Activated CD8-positive, alpha-beta T cell treated with anti-CD3 and anti-CD28 coated beads for 36 hours (primary cell): Measurements from ENCODE around the gene DGKZ. TPM values are rescaled to one million over a fixed set of nuclear protein-coding genes. Genes with fewer than 3 reads are reported as not detected.
"Not testable (repeated sequence)": the region's sequence is repeated elsewhere in the genome, so short reads cannot be mapped to it uniquely, and the experiment has no call there.

Source experiments
- ATAC-seq: fragments of 200-7000 bp; cut with Tn5 transposase; one replicate; pipeline ENCODE4 v1.10.0; 2021; ENCODE audit warnings: mild to moderate bottlenecking, moderate library complexity
- CTCF ChIA-PET: fragments of 350-600 bp; sonication (Branson Sonifier 250); formaldehyde crosslinking; loops from one replicate; lab custom pipeline; 2021; ENCODE audit warnings: antibody characterized with exemption; lab: Charles Lee
- POLR2A ChIA-PET: fragments of 350-600 bp; sonication (Branson Sonifier 250); formaldehyde crosslinking; loops from one replicate; lab custom pipeline; 2021; ENCODE audit warnings: antibody characterized with exemption; lab: Charles Lee
- DNase-seq: peaks from one replicate; pipeline ENCODE4 v3.0.0-alpha.2; 2020
- H3K27ac Mint-ChIP-seq: one replicate; pipeline ENCODE4 v1.8.0; 2021; ENCODE audit warnings: mild to moderate bottlenecking, mixed read lengths
- H3K27me3 Mint-ChIP-seq: one replicate; pipeline ENCODE4 v1.8.0; 2021; ENCODE audit warnings: mixed read lengths
- H3K36me3 Mint-ChIP-seq: one replicate; pipeline ENCODE4 v1.8.0; 2021; ENCODE audit warnings: low read depth, mixed read lengths
- H3K4me1 Mint-ChIP-seq: one replicate; pipeline ENCODE4 v1.8.0; 2021; ENCODE audit warnings: low read depth, mixed read lengths
- H3K4me3 Mint-ChIP-seq: one replicate; pipeline ENCODE4 v1.8.0; 2021; ENCODE audit warnings: mild to moderate bottlenecking, moderate library complexity, mixed read lengths
- H3K9me3 Mint-ChIP-seq: one replicate; pipeline ENCODE4 v1.8.0; 2021; ENCODE audit warnings: mixed read lengths
- intact Hi-C: fragments of 100-400 bp; cut with micrococcal nuclease; formaldehyde crosslinking; loops from one replicate; pipeline ENCODE4 v1.10.0; 2022
- total RNA-seq, 2 experiments: library from RNA; stranded (reverse); gene quantifications; one replicate each; pipeline ENCODE4 v1.2.3, GENCODE V29; 2021
- TF ChIP-seq, protein P1 (sequence below): fragments of 200-600 bp; IDR thresholded peaks from one replicate; pipeline ENCODE4 v1.8.0; 2022; ENCODE audit warnings: antibody characterized with exemption, mild to moderate bottlenecking

The DGKZ gene
- total RNA-seq, 2 experiments from 2014 or later: 94.4 to 94.9 TPM

DNA sequence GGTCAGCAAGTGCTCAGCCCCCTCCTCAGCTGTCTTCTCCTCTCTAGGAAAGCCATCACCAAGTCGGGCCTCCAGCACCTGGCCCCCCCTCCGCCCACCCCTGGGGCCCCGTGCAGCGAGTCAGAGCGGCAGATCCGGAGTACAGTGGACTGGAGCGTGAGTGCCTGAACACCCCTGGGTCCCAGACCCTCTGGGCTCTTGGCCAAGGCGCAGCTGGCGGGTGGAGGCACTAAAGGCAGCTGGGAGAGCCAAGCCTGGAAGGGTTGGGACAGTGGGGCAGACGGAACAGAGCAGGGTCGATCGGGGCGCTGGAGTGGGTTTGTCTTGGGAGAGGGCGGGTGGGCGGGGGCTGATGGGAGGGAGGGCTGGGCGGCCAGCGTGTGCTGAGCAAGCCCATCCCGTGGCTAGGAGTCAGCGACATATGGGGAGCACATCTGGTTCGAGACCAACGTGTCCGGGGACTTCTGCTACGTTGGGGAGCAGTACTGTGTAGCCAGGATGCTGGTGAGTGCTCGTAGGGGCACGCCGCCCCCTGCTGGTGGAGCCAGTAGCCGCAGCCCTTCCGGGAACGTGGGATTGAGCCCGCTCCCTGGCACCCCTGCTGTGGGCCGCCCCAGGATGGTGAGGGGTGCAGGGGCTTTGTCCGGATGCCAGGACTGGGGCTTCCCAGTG, 20.1 kb downstream of the DGKZ start:
- ATAC-seq: peak; percentile 89
- peak; percentile 88 for DNase-seq
- H3K36me3 Mint-ChIP-seq: peaks cover 17% of the 10 kb centered on the region
- H3K9me3 Mint-ChIP-seq: no peaks in the 10 kb centered on the region
- intact Hi-C loops: no loop called here
- ChIA-PET POLR2A (interaction anchor here (0.7 to 10.2 kb wide), 6 partner anchors 9 to 28 kb away, joined by 3 to 135 read pairs (median 4); partner anchors contain the start of genes DGKZ and MDK), CTCF (interaction anchor here (0.8 to 17.8 kb wide), 11 partner anchors 16 to 128 kb away, joined by 3 to 480 read pairs (median 5); partner anchors contain the start of gene DGKZ)
- peak overlapping the region; percentile 88 for H3K27ac Mint-ChIP-seq
- no peaks in the 10 kb centered on the region for H3K27me3 Mint-ChIP-seq
- peak overlapping the region; percentile 42 for H3K4me3 Mint-ChIP-seq
- H3K4me1 Mint-ChIP-seq: peaks cover 40% of the 10 kb centered on the region
- TF ChIP-seq, protein P1, sequence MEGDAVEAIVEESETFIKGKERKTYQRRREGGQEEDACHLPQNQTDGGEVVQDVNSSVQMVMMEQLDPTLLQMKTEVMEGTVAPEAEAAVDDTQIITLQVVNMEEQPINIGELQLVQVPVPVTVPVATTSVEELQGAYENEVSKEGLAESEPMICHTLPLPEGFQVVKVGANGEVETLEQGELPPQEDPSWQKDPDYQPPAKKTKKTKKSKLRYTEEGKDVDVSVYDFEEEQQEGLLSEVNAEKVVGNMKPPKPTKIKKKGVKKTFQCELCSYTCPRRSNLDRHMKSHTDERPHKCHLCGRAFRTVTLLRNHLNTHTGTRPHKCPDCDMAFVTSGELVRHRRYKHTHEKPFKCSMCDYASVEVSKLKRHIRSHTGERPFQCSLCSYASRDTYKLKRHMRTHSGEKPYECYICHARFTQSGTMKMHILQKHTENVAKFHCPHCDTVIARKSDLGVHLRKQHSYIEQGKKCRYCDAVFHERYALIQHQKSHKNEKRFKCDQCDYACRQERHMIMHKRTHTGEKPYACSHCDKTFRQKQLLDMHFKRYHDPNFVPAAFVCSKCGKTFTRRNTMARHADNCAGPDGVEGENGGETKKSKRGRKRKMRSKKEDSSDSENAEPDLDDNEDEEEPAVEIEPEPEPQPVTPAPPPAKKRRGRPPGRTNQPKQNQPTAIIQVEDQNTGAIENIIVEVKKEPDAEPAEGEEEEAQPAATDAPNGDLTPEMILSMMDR: peak; percentile 96

DNA sequence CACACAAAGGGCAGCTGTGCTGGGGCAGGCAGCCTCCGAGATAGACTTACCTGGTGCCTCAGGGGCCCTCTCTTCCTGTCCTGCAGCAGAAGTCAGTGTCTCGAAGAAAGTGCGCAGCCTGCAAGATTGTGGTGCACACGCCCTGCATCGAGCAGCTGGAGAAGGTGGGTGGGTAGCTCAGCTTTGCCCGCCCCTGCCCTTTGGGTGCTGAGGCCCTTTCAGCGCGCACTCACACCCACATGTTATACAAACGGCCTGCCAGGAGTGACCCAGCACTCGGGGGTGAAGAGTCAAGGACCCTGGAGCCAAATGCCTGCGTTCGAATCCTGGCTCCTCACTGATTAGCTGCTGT, 20.6 kb downstream of the DGKZ start:
- POLR2A ChIA-PET: interaction anchor here (0.7 to 10.2 kb wide), 6 partner anchors 9 to 28 kb away, joined by 3 to 135 read pairs (median 3); partner anchors contain the start of genes DGKZ and MDK
- TF ChIP-seq, protein P1: peak; percentile 43
- H3K27me3 Mint-ChIP-seq: no peaks in the 10 kb centered on the region
- ATAC-seq (no peak), DNase-seq (no peak)
- CTCF ChIA-PET: interaction anchor here (0.8 to 17.8 kb wide), 13 partner anchors 10 to 303 kb away, joined by 3 to 480 read pairs (median 5); partner anchors contain the start of gene DGKZ
- peaks cover 35% of the 10 kb centered on the region for H3K4me1 Mint-ChIP-seq
- peak overlapping the region; percentile 67 for H3K27ac Mint-ChIP-seq
- peaks cover 17% of the 10 kb centered on the region for H3K36me3 Mint-ChIP-seq
- H3K4me3 Mint-ChIP-seq: no peak overlapping the region
- intact Hi-C loops: loop anchor here (2.0 kb wide), 1 partner anchor 15 kb away; no protein-coding TSS in a partner anchor
- no peaks in the 10 kb centered on the region for H3K9me3 Mint-ChIP-seq

DNA sequence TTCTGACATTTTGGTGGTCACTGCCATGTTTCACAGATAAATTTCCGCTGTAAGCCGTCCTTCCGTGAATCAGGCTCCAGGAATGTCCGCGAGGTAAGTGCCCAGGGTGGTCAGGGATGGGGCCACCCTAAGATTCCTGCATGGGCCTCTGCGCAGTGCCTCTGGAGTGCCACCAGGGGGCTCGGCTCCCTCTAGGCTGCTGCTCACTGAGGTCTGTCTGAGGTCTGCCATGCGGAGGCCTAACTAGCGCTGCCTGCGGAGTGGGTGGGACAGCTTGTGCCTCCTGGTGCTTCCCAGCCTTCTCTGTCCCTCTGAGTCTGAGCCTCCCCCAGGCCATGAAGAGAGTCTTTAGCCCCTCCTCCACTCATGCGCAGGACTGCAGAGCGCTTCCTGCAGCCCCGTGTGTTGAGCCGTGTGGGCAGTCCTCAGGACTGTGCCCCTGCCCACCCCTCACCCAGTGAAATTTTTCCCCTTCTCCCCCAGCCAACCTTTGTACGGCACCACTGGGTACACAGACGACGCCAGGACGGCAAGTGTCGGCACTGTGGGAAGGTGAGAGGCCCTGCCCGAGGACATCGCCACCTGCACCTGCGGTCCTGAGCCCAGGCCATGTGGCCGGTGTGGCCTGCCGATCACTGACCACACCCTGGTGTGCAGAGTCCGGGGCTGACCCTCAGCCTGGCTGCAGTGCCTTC, 22.3 kb downstream of the DGKZ start:
- CTCF ChIA-PET: interaction anchor here (1.4 to 17.8 kb wide), 3 partner anchors 18 to 39 kb away, joined by 5 to 480 read pairs (median 6); partner anchors contain the start of gene DGKZ
- ATAC-seq: peak; percentile 80
- Mint-ChIP-seq H3K27me3 (no peaks in the 10 kb centered on the region), H3K4me1 (peaks cover 22% of the 10 kb centered on the region), H3K4me3 (no peak overlapping the region), H3K27ac (peak overlapping the region; percentile 69), H3K36me3 (peaks cover 17% of the 10 kb centered on the region), H3K9me3 (no peaks in the 10 kb centered on the region)
- intact Hi-C loops: loop anchor here (2.0 kb wide), 1 partner anchor 17 kb away; no protein-coding TSS in a partner anchor
- DNase-seq: peak; percentile 75
- TF ChIP-seq, protein P1: peak; percentile 96
- POLR2A ChIA-PET: interaction anchor here (0.9 to 10.2 kb wide), 3 partner anchors 9 to 132 kb away, joined by 3 to 135 read pairs (median 3); partner anchors contain the start of gene DGKZ

DNA sequence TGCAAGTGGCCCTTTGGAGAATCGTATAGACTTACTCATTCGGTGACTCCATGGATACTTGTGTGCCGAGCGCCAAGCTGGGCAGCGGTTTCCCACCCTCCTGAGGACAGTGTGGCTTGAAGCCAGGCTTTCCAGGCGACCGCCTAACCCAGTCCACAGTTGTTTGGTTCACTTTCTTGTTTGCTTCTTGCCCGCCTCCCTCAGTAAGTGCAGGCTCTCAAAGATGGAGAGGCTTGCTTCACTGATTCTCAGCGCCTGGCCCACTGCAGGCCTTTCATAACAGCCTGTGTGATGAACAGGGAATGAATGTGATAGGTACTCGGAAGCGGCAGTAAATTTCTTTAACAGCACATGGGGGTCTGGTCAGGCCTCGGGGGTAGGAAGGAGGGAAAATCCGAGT, 23.0 kb downstream of the DGKZ start:
- H3K9me3 Mint-ChIP-seq: no peaks in the 10 kb centered on the region
- H3K27me3 Mint-ChIP-seq: no peaks in the 10 kb centered on the region
- H3K36me3 Mint-ChIP-seq: peaks cover 22% of the 10 kb centered on the region
- CTCF ChIA-PET: interaction anchor here (0.9 to 17.8 kb wide), 2 partner anchors 18 to 246 kb away, joined by 3 to 480 read pairs; partner anchors contain the start of gene DGKZ
- ATAC-seq (no peak), DNase-seq (no peak)
- POLR2A ChIA-PET: no interaction called here
- TF ChIP-seq, protein P1: no peak
- peaks cover 15% of the 10 kb centered on the region for H3K4me1 Mint-ChIP-seq
- no peak overlapping the region for H3K4me3 Mint-ChIP-seq
- intact Hi-C loops: no loop called here
- no peak overlapping the region for H3K27ac Mint-ChIP-seq

DNA sequence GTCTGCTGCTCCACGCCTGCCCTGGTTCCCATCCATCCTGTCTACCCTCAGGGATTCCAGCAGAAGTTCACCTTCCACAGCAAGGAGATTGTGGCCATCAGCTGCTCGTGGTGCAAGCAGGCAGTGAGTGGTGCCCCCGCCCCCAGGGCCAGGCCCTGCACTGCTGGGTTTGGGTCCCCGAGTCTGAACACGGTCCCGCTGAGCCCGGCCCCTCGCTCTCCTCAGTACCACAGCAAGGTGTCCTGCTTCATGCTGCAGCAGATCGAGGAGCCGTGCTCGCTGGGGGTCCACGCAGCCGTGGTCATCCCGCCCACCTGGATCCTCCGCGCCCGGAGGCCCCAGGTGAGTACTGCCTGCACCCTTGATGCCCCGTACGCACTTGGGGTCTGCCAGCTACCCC, 24.0 kb downstream of the DGKZ start:
- DNase-seq, H3K27me3 Mint-ChIP-seq, H3K9me3 Mint-ChIP-seq, POLR2A ChIA-PET, ATAC-seq, intact Hi-C loops, H3K27ac Mint-ChIP-seq, H3K4me3 Mint-ChIP-seq: not testable (repeated sequence)
- H3K4me1 Mint-ChIP-seq: peaks cover 15% of the 10 kb centered on the region
- H3K36me3 Mint-ChIP-seq: peaks cover 22% of the 10 kb centered on the region
- CTCF ChIA-PET: interaction anchor here (17.8 kb wide), 1 partner anchor 19 kb away, joined by 480 read pairs; the partner anchor contains the start of gene DGKZ
